Measurements from ENCODE around the gene CEP83.

- TF ChIP-seq CTCF (IDR thresholded peaks at IDR 0.05), result no peak
- TF ChIP-seq POLR2A (IDR thresholded peaks at IDR 0.05), result no peak
These were observed 41.1 kb downstream of the CEP83 start for GRCh38 chr12:94418517-94418916.
